Islet of Langerhans (tissue), 1 donor: ENCODE measurements around the gene CCR2.
"Not testable (repeated sequence)": the region's sequence is repeated elsewhere in the genome, so short reads cannot be mapped to it uniquely, and the experiment has no call there.

Source experiments
- FAIRE-seq: peaks from one replicate; lab custom pipeline; 2011; peaks lifted over from hg19 to GRCh38; lab: Jason Lieb, UNC

CCR2 gene

GRCh38 chr3:46380471-46381221 is 26.7 kb downstream of the CCR2 start:
- FAIRE-seq = no peak

- no peak for FAIRE-seq
Observed at GRCh38 chr3:46381625-46382024, 27.7 kb downstream of the CCR2 start.

GRCh38 chr3:46383211-46383950 is 29.5 kb downstream of the CCR2 start:
- no peak for FAIRE-seq

GRCh38 chr3:46383951-46384330 is 30.0 kb downstream of the CCR2 start:
- no peak for FAIRE-seq

GRCh38 chr3:46386205-46386604 is 32.3 kb downstream of the CCR2 start:
- FAIRE-seq = no peak

- FAIRE-seq = not testable (repeated sequence)
Observed at GRCh38 chr3:46388847-46389246, 34.9 kb downstream of the CCR2 start.

GRCh38 chr3:46389306-46389705 is 35.4 kb downstream of the CCR2 start:
- no peak for FAIRE-seq

GRCh38 chr3:46391526-46391925 is 37.6 kb downstream of the CCR2 start:
- not testable (repeated sequence) for FAIRE-seq

- no peak for FAIRE-seq
Observed at GRCh38 chr3:46393011-46393410, 39.1 kb downstream of the CCR2 start.

- no peak for FAIRE-seq
Observed at GRCh38 chr3:46393554-46394434, 39.9 kb downstream of the CCR2 start.

- no peak for FAIRE-seq
Observed at GRCh38 chr3:46395210-46395661, 41.3 kb downstream of the CCR2 start.

- FAIRE-seq = no peak
Observed at GRCh38 chr3:46395766-46396530, 42.0 kb downstream of the CCR2 start.

- no peak for FAIRE-seq
Observed at GRCh38 chr3:46397111-46397510, 43.2 kb downstream of the CCR2 start.

- FAIRE-seq = no peak
Observed at GRCh38 chr3:46398186-46398955, 44.5 kb downstream of the CCR2 start.

GRCh38 chr3:46399098-46399497 is 45.2 kb downstream of the CCR2 start:
- FAIRE-seq = no peak

GRCh38 chr3:46399557-46399956 is 45.6 kb downstream of the CCR2 start:
- FAIRE-seq = no peak

GRCh38 chr3:46400000-46400734 is 46.3 kb downstream of the CCR2 start:
- FAIRE-seq = no peak

- no peak for FAIRE-seq
Observed at GRCh38 chr3:46400846-46401245, 46.9 kb downstream of the CCR2 start.

- FAIRE-seq = no peak
Observed at GRCh38 chr3:46401579-46401978, 47.7 kb downstream of the CCR2 start.

- not testable (repeated sequence) for FAIRE-seq
Observed at GRCh38 chr3:46402902-46403301, 49.0 kb downstream of the CCR2 start.
